Effector CD4-positive, alpha-beta T cell (primary cell): ENCODE results near the gene OXCT1.
"Not testable (repeated sequence)": the region's sequence is repeated elsewhere in the genome, so short reads cannot be mapped to it uniquely, and the experiment has no call there.

Experiments used
- DNase-seq: peaks from one replicate; pipeline ENCODE4 v3.0.0-alpha.2; 2020

Gene OXCT1

DNA sequence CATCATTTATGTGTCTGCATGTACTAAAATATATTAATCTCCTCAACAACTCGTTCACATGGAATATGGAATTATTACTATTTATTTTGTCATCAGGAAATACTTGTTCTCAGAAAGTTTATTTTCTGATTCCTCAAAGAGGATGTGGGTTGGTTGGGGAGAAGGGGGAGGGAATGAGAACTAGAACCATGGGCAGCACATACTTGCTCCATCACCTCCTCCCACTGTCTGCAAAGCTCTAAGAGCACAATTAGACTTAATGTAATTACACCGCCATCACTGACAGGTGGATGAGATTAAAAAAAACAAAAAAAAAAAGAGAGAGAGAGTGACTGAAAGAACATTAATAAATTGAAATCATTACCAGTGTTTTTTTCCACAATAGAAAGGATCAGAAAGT is 98.2 kb downstream of the OXCT1 start:
- DNase-seq, result no peak

DNA sequence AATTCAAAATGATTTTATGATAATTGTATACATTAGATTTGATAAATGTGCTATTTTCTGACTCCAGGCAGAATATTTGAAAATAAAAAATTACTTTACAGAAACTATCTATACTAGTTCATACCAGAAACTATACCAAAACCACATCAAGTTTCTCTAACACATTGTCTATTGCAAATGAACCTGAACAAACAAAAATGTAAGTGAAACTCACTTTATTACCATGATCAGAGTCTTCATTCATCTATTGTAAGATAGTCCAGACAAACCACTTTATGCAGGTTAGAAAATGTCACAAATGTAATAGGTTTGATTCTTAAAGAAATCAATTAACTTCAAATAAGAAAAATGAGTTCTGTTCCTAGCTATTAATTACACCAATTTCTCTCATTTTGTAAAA is 99.4 kb downstream of the OXCT1 start:
- no peak for DNase-seq

DNA sequence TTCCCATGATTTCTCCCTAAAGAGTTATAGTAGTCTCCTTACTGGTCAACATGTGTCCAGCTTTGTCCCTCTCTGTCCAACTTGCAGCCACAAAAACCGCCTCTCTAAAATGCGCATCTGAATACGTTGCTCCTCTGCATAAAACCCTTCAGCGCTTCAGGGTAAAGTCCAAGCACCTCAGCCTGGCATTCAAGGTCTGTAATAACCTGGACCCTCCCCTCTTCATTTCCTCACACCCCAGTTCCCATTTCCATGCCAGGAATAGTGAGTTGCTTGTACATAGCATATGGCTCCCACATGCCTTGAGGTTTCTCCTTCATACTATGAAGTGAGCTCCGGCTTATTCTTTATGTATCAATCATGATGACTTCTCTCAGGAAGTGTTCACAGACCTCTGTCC is 101.5 kb downstream of the OXCT1 start:
- no peak for DNase-seq

DNA sequence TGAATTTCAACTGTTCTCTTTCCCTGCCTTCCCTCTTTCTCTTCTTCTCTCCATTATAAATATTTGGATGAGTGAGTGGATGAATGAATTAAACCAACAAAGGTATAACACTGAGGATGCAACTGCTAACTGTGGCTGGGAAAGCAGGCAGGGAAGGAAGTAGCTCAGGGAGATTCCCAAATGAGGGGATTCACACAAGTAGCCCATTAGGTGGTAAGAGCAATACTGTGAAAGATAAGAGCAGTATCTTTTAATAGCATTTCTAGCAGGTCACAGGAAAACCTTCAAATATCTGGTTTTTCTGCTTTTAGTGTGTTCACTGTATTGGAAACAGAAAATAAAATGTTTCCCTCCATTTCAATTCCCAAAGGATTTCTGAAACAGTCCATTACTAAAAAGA is 105.6 kb downstream of the OXCT1 start:
- DNase-seq, result no peak

DNA sequence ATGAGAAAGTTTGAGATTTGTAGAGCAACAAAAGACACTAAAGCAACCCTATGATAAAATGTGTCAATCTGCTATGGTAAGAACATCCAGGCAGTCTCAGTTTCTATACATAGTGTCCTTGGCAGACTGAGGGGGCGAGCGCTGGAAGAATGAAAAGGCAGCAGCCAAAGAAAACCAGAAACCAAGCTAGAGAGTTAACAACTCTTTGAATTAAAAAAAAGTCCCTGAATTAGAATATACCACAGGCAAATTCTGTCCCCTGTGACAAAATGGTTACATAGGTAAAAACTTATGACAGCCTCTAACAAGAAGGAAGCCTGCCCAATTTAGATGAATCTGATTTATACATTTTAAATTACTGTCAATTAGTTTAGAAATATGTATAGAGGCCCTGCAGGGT is 106.7 kb downstream of the OXCT1 start:
- DNase-seq, result no peak

DNA sequence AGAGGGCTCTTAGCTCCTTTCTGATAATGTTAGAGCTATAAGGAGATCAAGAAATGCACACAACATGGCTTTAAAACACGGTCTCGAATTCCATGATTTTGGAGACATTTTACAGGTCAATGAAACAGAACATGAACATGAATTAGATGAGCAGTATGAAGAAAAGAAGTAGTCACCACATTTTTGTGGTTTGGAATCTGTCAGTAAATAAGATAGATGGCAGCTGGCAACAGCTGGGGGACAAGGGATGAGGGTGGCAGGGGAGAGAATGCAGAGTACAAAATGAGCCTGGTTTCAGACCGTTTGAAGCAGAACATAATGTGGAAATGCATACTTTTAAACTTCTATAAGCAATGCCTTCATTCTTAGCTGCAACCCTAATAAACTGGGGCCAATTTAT is 107.1 kb downstream of the OXCT1 start:
- no peak for DNase-seq

DNA sequence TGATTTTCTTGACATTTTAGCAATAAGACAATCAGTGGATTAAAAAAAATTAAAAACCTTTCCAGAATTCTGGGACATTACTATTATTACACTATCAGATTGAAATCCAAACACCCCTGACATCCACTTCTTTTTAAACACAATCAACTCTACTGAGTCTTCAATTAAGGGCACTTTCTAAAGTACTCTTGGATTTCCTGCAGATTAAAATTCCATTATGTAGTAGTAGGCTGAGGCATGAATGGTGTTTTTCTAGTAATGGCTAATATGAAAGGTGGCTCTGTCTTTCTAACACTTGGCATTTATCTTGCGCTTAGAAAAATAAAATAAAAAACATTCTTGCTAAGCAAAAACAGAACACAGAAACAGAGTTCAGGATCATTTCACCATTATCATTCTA is 107.8 kb downstream of the OXCT1 start:
- no peak for DNase-seq

DNA sequence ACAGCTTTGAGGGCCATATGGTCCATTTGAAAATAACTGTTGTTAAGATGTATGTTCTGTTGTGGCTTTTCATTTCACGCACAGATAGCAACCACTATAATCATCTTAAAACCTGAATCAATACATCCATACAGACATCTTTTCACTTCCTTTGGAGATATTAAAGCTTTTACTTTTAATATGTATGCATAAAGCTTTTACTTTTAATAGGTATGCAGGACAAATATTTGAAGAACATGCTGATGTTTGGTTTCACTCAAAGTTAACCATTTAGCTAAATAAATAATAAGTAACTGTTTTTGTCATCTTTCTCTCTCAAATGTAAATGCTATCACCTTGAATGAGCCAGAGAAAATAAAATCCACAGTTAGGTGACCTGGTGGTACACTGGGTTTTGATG is 108.6 kb downstream of the OXCT1 start:
- no peak for DNase-seq

DNA sequence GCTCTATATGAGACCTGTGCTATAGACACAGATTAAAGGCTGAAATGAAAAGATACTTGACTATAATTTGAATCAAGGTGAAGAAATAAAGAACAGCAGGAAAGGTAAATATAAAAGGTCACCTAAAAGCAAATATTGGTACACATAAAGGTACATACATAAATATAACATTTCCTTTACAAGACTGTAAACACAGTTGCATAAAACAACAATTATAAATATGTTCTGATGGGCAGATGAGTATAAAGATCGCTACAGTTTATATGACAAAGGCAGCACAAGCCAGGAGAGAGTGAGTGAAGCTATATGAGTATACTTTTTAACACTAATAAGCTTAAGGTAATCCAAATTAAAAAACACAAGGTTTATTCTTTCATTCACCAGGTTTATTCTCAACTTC is 114.5 kb downstream of the OXCT1 start:
- DNase-seq, result no peak

DNA sequence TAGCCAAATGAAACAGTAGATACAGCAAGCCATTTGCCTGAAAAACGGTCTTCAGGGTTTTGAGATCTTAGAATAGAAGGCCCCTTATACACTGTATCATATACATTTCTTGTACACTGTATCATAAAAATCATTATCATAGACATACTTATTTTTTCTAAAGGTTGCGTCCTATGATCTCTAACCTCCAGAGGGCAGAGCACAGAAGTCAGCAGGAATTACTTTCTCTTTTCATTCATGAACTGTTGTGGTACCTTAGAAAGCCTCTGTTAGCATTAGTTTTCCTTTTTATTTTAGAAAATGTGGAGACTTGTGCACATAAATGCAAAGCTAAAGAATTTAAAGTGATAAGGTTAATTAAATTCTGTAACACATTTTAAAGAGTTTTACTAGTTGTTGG is 115.4 kb downstream of the OXCT1 start:
- DNase-seq, result no peak

DNA sequence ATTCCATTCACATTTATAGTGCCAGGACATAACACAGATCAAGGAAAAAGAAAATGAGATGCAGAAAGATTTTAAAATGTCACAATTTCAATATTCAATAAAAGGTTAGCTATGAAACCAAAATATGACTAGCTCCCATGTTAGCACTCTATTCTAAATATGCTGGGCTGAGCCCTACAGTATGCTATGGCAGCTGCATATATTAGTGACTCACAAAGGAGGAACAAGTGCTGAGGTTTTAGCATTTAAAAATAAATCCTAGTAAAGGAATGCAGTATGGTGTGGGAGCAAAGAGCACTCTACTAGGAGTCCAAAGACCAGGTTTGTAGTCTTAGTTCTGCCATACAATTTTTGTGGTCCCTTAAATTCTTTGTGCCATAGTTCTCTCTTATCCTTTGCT is 118.4 kb downstream of the OXCT1 start:
- no peak for DNase-seq

DNA sequence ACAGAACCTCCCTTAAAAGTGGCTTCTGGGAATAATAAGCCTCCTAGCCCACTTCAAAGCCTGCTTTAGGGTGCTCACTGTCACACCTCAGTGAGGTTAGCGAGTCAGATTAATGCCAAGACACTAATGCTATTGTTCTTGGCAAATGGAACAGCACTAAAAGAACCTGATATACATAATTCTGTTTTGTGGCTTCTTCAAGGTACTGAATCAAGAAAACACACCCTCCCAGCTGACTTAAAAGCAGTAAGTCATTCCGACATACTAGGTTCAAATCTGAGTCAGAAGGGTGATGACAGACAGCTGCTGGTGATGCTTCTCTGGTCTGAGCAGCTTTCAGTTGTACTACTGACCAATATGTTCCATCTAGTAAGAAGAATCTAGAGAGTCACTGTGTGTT is 121.6 kb downstream of the OXCT1 start:
- DNase-seq, result no peak

DNA sequence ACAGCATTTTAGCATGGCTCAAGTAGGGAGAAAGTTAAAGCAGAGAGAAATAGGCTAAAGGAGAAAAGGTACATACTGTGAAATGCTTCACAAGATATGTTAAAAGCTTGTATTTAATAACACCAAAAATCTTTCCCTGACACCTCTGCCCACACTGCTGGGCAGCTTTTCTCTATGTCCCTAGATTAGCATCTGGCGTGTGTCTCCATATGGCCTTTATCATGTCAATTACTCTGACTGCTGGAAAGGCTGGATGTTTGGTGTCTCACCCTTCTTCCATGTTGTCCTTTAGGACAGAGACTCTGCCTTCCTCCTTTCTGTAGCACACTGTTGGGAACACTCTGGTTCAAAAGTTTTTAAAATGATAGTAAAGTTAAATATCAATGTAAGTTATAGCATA is 122.5 kb downstream of the OXCT1 start:
- DNase-seq, result no peak

DNA sequence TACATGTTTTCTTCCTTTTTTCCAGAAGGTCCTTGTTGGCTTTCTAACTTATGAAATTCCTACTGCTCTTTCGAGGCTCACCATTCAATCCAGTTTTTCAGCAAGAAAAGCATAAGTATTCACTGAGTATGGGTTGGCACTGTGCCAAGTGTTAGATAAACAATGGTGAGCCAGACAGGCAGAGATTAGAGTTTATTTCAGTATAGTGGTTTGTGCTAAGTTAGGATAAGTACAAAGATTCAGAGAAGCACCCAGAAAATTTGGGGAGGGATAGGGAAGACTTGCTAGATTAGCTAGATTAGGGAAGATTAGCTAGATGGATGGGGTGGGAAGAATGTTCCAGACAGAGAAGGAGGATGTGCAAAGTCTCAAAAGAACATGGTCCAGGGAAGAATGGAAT is 122.9 kb downstream of the OXCT1 start:
- DNase-seq, result no peak

DNA sequence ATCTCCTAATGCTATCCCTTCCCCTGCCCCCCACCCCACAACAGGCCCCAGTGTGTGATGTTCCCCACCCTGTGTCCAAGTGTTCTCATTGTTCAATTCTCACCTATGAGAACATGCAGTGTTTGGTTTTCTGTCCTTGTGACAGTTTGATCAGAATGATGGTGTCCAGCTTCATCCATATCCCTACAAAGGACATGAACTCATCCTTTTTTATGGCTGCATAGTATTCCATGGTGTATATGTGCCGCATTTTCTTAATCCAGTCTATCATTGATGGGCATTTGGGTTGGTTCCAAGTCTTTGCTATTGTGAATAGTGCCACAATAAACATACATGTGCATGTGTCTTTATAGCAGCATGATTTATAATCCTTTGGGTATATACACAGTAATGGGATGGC is 127.6 kb downstream of the OXCT1 start:
- DNase-seq, result not testable (repeated sequence)

DNA sequence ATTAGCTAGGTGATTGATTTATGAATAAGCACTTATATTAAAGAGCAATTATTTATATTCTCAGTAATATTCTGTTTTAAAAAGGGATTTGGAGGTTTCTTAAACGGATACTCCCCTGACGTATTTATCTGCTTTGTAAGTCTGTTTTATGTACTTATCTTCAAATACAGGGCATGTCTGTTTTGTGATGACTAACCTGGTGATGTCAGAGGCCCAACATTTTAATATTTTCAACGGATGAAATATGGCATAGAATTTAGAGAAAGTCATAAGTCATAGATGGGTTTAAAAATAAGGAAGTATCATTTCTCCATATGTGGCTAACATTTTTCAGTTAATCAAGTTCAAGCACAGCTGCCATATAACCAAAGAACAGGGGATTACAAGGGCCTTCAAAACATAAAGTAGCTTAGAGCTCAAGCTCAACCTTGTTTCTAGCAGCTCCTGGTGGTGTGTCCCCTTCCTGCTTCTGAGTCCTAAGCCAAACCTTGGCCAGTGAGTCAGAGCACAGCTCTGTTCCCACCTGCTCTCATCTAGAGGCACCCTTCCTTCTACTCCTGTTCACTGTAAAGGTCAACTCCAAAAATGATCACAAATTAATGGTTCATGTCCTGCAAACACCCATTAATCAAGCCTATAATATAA is 131.4 kb downstream of the OXCT1 start:
- no peak for DNase-seq

DNA sequence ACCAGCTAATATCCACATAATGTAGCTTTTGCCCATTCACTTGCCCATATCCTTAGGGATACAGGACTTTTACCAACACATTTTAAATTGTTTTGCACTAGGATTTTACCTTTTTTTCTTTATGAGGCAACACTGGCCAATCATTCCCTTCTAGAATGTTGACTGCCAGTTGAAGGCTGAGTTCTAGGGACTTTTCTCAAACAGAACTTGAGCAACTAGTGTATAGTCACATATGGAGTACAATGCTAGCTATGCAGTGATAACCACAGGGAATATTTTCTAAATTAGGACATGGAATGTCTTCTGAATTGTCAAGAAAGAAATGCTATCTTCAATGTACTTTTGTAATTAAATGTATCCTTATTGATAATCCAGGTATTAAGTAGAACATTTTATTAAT is 133.6 kb downstream of the OXCT1 start:
- no peak for DNase-seq

DNA sequence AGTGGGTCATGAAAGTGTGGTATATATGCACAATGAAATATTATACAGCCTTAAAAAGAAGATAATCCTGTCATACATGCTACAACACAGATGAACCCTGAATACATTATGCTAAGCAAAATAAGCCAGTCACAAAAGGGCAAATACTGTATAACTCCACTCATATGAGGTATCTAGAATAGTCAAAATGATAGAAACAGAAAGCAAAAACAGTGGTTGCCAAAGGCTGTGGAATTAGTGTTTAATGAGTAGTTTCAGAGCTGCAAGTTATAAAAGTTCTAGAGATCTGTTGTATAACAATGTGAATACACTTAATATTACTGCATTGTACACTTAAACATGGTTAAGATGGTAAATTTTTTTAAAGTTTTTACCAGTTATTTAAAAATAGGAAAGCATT is 135.0 kb downstream of the OXCT1 start:
- no peak for DNase-seq

DNA sequence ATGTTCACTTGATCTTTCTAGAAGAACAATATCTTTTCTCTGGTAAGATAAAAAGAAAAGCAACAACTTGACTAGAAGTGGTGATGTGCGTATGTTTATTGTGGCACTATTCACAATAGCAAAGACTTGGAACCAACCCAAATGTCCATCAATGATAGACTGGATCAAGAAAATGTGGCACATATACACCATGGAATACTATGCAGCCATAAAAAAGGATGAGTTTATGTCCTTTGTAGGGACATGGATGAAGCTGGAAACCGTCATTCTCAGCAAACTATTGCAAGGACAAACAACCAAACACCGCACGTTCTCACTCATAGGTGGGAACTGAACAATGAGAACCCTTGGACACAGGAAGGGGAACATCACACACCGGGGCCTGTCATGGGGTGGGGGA is 140.8 kb downstream of the OXCT1 start:
- DNase-seq, result not testable (repeated sequence)

DNA sequence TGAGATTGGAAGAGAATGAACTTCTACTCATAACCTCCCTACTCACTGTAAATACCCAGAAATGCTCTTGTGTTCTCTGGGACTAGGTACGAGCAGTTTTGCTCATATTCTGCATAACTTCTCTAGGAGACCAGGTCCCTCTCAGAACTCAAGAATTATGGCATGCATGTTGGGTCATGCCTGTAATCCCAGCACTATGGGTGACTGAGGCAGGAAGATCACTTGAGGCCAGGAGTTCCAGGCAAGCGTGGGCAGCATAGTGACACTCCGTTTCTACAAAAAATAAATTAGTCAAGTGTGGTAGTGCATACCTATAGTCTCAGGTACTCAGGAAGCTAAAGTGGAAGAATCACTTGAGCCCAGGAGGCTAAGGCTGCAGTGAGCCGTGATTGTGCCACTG is 141.9 kb downstream of the OXCT1 start:
- DNase-seq, result no peak

DNA sequence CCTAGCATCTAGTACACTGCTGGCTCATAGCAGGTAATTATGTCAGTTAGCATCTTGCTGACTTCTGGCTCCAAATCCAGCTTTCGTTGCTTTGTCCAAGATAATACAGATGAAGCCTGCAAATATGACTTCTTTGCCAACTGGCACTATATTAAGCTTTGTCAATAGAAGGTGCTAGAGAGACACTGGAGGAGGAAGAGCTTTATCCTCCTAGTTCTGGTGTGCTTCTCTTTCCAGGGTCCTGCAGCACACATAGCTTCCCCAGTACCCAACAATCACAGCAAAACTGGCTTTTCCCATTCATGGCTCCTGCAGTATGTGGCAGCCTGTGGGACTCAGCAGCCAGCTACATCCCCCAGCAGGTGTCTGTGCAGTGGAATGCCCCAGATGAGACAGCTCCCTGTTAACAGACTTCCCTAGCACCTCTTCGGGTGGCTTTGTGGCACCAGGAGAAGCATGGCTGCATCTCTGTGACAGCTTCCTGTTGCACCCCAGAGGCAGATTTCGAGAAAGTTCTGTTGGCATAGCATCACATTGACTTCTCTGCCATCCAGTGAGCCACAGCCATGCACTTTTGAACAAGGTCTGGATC is 147.8 kb downstream of the OXCT1 start:
- DNase-seq, result no peak

DNA sequence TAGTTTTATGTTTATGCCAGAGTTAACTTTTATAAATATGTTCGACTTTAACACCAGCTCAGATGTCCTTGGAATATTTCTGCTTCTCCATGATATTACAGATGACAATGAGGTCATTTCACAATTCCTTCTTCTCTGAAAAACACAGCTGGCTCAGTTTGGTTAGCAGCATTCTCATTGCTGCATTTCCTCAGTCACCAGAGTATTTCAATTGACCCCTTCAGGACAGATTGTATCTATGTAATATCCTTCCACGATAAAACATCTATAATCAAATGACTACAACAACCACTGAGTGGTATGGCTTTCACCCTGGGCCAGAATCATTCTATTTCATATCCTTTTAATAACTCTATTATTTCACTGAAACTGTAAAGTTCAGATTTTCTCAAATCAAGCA is 148.7 kb downstream of the OXCT1 start:
- no peak for DNase-seq

DNA sequence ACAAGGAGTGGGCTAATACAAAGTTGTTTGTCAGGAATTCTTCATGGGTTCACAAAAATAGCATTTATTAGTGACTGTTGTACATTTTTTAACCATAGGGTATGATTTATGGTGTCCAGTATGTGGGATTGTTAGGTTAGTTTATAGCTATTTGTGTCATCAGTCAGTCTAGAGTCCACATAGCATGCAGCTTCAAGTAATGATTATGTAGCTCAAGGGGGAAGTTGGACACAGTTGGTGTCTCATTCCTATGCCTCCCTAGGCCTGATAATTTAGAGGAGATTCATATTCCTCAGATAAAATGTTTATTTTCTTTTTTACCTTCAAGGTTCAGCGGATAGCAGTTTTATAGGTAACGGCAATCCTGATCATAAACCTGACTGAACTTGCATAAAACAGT is 153.8 kb downstream of the OXCT1 start:
- DNase-seq, result no peak

DNA sequence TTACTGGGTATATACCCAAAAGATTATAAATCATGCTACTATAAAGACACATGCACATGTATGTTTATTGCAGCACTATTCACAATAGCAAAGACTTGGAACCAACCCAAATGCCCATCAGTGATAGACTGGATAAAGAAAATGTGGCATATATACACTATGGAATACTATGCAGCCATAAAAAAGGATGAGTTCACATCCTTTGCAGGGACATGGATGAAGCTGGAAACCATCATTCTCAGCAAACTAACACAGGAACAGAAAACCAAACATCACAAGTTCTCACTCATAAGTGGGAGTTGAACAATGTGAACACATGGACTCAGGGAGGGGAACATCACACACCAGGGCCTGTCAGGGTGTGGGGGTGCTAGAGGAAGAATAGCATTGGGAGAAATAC is 155.8 kb downstream of the OXCT1 start:
- not testable (repeated sequence) for DNase-seq

DNA sequence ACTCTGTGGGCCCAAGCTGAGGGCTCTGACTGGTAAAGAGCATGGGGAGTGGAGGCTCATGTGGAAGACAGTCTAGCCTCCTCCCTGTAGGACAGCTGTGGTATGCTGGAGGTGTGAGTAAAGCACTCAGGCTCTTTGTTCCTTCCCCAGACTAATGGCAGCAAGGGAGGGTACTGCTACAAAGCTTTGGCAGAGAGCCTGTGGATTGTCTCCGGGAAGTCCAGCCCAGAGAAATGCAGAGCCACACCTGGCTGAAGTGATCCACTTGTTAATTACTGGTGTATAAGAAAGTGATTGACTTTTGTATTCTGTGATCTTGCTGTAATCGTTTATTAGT is 161.7 kb downstream of the OXCT1 start:
- no peak for DNase-seq
